Measurements from ENCODE around the gene ITIH3.

GRCh38 chr3:52845157-52845556 lies 50.6 kb downstream of the ITIH3 start:
- TF ChIP-seq CTCF (IDR thresholded peaks at IDR 0.05) (no peak), POLR2A (IDR thresholded peaks at IDR 0.05) (no peak), EP300 (IDR thresholded peaks at IDR 0.05; ENCODE audit: low read depth) (no peak)

All from transverse colon (tissue), 3 donors.